Calu3 (cell line): ENCODE results near the gene TBXAS1. TPM values are rescaled to one million over a fixed set of nuclear protein-coding genes. Genes with fewer than 3 reads are reported as not detected.

ENCODE experiments used
- BruUV-seq: library from RNA; stranded (reverse); fragments of 400-500 nt; replicated peaks from 2 replicates; lab custom pipeline; 2021; lab: Mats Ljungman, UMichigan
- CTCF ChIA-PET: fragments of 300-600 bp; sonication (Branson Sonifier 250); formaldehyde crosslinking; loops from one replicate; lab custom pipeline; 2022; ENCODE audit warnings: antibody characterized with exemption; lab: Charles Lee
- DNase-seq: peaks from one replicate; pipeline ENCODE4 v3.0.0; 2022
- H3K27ac Mint-ChIP-seq: one replicate; pipeline ENCODE4 v1.8.0; 2022; ENCODE audit warnings: mixed read lengths; ENCODE audit not compliant: unreplicated experiment
- H3K27me3 Mint-ChIP-seq: one replicate; pipeline ENCODE4 v1.8.0; 2022; ENCODE audit warnings: mixed read lengths; ENCODE audit not compliant: unreplicated experiment
- H3K36me3 Mint-ChIP-seq: one replicate; pipeline ENCODE4 v1.8.0; 2022; ENCODE audit warnings: mild to moderate bottlenecking, moderate library complexity, mixed read lengths; ENCODE audit not compliant: insufficient read depth, unreplicated experiment
- H3K4me1 Mint-ChIP-seq: one replicate; pipeline ENCODE4 v1.8.0; 2022; ENCODE audit warnings: mild to moderate bottlenecking, low read depth, mixed read lengths; ENCODE audit not compliant: unreplicated experiment
- H3K4me3 Mint-ChIP-seq: one replicate; pipeline ENCODE4 v1.8.0; 2022; ENCODE audit warnings: mild to moderate bottlenecking, low read depth, moderate library complexity, mixed read lengths; ENCODE audit not compliant: unreplicated experiment
- H3K9me3 Mint-ChIP-seq: one replicate; pipeline ENCODE4 v1.8.0; 2022; ENCODE audit warnings: low read depth, mixed read lengths; ENCODE audit not compliant: unreplicated experiment
- CTCF ChIP-seq: fragments of 200-600 bp; IDR thresholded peaks from one replicate; pipeline ENCODE4 v1.8.0; 2022; ENCODE audit warnings: antibody characterized with exemption; ENCODE audit not compliant: unreplicated experiment
- intact Hi-C: fragments of 100-400 bp; cut with micrococcal nuclease; formaldehyde crosslinking; loops from one replicate; pipeline ENCODE4 v1.10.0; 2022; ENCODE audit not compliant: unreplicated experiment
- total RNA-seq: library from RNA; stranded (reverse); gene quantifications from 2 replicates; pipeline ENCODE4 v1.2.3, GENCODE V29; 2022

The TBXAS1 gene
- total RNA-seq, 1 experiment from 2014 or later = 33.0 TPM

GRCh38 chr7:139860090-139860775 is 31.2 kb downstream of the TBXAS1 start:
- peaks cover 7% of the 10 kb centered on the region for H3K9me3 Mint-ChIP-seq
- H3K4me1 Mint-ChIP-seq = peaks cover 7% of the 10 kb centered on the region
- no peaks in the 10 kb centered on the region for H3K36me3 Mint-ChIP-seq
- intact Hi-C loops = no loop called here
- no TSS peak for BruUV-seq
- H3K27me3 Mint-ChIP-seq = no peaks in the 10 kb centered on the region
- H3K4me3 Mint-ChIP-seq = no peak overlapping the region
- CTCF ChIA-PET = interaction anchor here (0.6 kb wide), 1 partner anchor 461 kb away, joined by 3 read pairs; no protein-coding TSS in a partner anchor
- H3K27ac Mint-ChIP-seq = no peak overlapping the region
- DNase-seq = no peak
- TF ChIP-seq CTCF = no peak

GRCh38 chr7:139861803-139862202 is 32.7 kb downstream of the TBXAS1 start:
- Mint-ChIP-seq H3K4me1 (peaks cover 10% of the 10 kb centered on the region), H3K9me3 (peaks cover 9% of the 10 kb centered on the region), H3K36me3 (peaks cover 5% of the 10 kb centered on the region), H3K27ac (no peak overlapping the region), H3K27me3 (no peaks in the 10 kb centered on the region), H3K4me3 (no peak overlapping the region)
- CTCF ChIA-PET = no interaction called here
- DNase-seq = no peak
- intact Hi-C loops = no loop called here
- BruUV-seq = no TSS peak
- TF ChIP-seq CTCF = no peak

GRCh38 chr7:139866047-139866837 is 37.2 kb downstream of the TBXAS1 start:
- DNase-seq = no peak
- Mint-ChIP-seq H3K4me3 (no peak overlapping the region), H3K36me3 (peaks cover 8% of the 10 kb centered on the region), H3K4me1 (peaks cover 10% of the 10 kb centered on the region), H3K27me3 (no peaks in the 10 kb centered on the region), H3K27ac (no peak overlapping the region), H3K9me3 (peaks cover 9% of the 10 kb centered on the region)
- TF ChIP-seq CTCF = no peak
- CTCF ChIA-PET = no interaction called here
- BruUV-seq = no TSS peak
- intact Hi-C loops = no loop called here

GRCh38 chr7:139867847-139868246 is 38.8 kb downstream of the TBXAS1 start:
- Mint-ChIP-seq H3K4me1 (peaks cover 10% of the 10 kb centered on the region), H3K36me3 (peaks cover 8% of the 10 kb centered on the region), H3K27me3 (no peaks in the 10 kb centered on the region), H3K27ac (no peak overlapping the region), H3K9me3 (peaks cover 6% of the 10 kb centered on the region), H3K4me3 (no peak overlapping the region)
- no TSS peak for BruUV-seq
- no peak for DNase-seq
- intact Hi-C loops = no loop called here
- CTCF ChIA-PET = interaction anchor here (0.9 kb wide), 1 partner anchor 89 kb away, joined by 4 read pairs; no protein-coding TSS in a partner anchor
- TF ChIP-seq CTCF = no peak
